ENCODE data around the gene AK2. TPM values are rescaled to one million over a fixed set of nuclear protein-coding genes. Genes with fewer than 3 reads are reported as not detected.

The AK2 gene
- total RNA-seq, 1 experiment from 2014 or later = 159 TPM

GRCh38 chr1:32985226-32985625 is 51.5 kb downstream of the AK2 start:
- H4K5ac ChIP-seq (ENCODE audit: insufficient read length, low read depth, low read length) = no peak overlapping the region
- H3K9ac ChIP-seq (ENCODE audit: extremely low read depth, insufficient read length, low read length) = no peak overlapping the region
- H2BK20ac ChIP-seq (ENCODE audit: low read depth, low read length, poor library complexity, severe bottlenecking) = no peak overlapping the region
- H4K8ac ChIP-seq (replicated peaks; ENCODE audit: insufficient read length, low read depth, low read length) = no peak overlapping the region
- no peaks in the 10 kb centered on the region for H3K9me3 ChIP-seq (ENCODE audit: control insufficient read depth, low read depth, low read length)
- WGBS (ENCODE audit: extremely low coverage, insufficient read length, low lambda C conversion rate) = no CpG with 5 or more reads among the region's 1 CpG
- H3K14ac ChIP-seq (ENCODE audit: insufficient read depth, low read length) = no peak overlapping the region
- no peak overlapping the region for H2AK5ac ChIP-seq (ENCODE audit: insufficient read length, low read length)
- TF ChIP-seq CTCF (conservative IDR thresholded peaks at IDR 0.05) = no peak
- no peak overlapping the region for H3K27ac ChIP-seq (ENCODE audit: insufficient read length, low read depth, low read length)
- H3K36me3 Mint-ChIP-seq (ENCODE audit: insufficient read depth in 1 of 3, low read depth in 3 of 3) = no peaks in the 10 kb centered on the region; a peak in 1 of 7 replicates
- DNase-seq = no peak
- H3K18ac ChIP-seq (ENCODE audit: insufficient read length, low read depth, low read length) = no peak overlapping the region
- no peak overlapping the region for H2BK120ac ChIP-seq (ENCODE audit: low read depth, low read length, poor library complexity, severe bottlenecking)
- no peak overlapping the region for H2AFZ ChIP-seq (ENCODE audit: low read length)
- no peak overlapping the region for H3K4me3 Mint-ChIP-seq
- no peak overlapping the region for H3K56ac ChIP-seq (ENCODE audit: insufficient read length, low read depth, low read length)
- peaks cover 11% of the 10 kb centered on the region; the same call in 1 of the 2 replicates for H3K4me1 ChIP-seq (ENCODE audit: insufficient read depth, low read length)
- H3K27me3 ChIP-seq (ENCODE audit: insufficient read depth, low read length) = no peaks in the 10 kb centered on the region
- H3K4me1 Mint-ChIP-seq = peaks cover 33 to 42% of the 10 kb centered on the region in 2 experiments
- no peak overlapping the region for H3T11ph ChIP-seq (ENCODE audit: low read length)
- H3K4ac ChIP-seq (ENCODE audit: low read depth, low read length) = no peak overlapping the region
- no peaks in the 10 kb centered on the region; a peak in 1 of 5 replicates for H3K9me3 Mint-ChIP-seq
- peaks cover 16% of the 10 kb centered on the region for H3K27me3 Mint-ChIP-seq (ENCODE audit: low read depth)
- H3K23ac ChIP-seq (ENCODE audit: insufficient read length, low read depth, low read length) = no peak overlapping the region
- no peak overlapping the region for H2BK12ac ChIP-seq (ENCODE audit: insufficient read length, low read depth, low read length)
- no peak overlapping the region for H2BK15ac ChIP-seq (ENCODE audit: low read depth, low read length)
- no peaks in the 10 kb centered on the region for H3K23me2 ChIP-seq (ENCODE audit: insufficient read length, low read depth, low read length, poor library complexity, severe bottlenecking)
- no peak overlapping the region for H2BK5ac ChIP-seq (ENCODE audit: insufficient read length, low read length)
- no peaks in the 10 kb centered on the region for H4K20me1 ChIP-seq (ENCODE audit: control insufficient read depth, insufficient read depth, insufficient read length)
- no peak overlapping the region for H3K4me2 ChIP-seq (ENCODE audit: insufficient read depth, insufficient read length, low read length)
- H3K79me1 ChIP-seq (ENCODE audit: insufficient read depth, low read depth, low read length, poor library complexity, severe bottlenecking) = no peaks in the 10 kb centered on the region
- peak overlapping the region in 1 of 3 experiments; percentile 95; a peak in 1 of 7 replicates for H3K27ac Mint-ChIP-seq
- no peaks in the 10 kb centered on the region for H3K79me2 ChIP-seq (ENCODE audit: insufficient read depth, low read length)
- H4K91ac ChIP-seq (ENCODE audit: insufficient read length, low read depth, low read length) = no peak overlapping the region
